ENCODE measurements around the gene EFCAB7.

Gene EFCAB7

DNA sequence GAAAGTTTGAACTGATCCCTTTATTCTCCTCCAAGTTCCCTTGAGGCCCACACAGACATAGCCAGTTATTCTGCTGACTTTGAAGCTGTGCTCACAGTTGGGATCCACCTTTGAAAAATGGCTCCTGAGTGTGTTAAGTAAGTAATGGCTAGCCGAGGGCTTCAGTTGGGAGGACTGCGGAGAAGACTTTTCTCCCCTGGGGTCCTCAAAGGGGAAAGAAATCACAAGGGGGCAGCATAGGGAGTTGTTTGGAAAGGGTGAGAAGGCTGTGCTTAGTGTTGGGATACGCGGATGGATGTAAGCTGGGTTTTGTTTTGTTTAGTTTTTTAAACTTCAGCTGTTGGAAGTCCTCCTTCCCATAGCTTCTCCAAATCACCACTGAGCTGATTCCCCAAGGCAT lies 78.1 kb downstream of the EFCAB7 start:
- DNase-seq (ENCODE audit: low read depth): no peak
- TF ChIP-seq, protein P1, sequence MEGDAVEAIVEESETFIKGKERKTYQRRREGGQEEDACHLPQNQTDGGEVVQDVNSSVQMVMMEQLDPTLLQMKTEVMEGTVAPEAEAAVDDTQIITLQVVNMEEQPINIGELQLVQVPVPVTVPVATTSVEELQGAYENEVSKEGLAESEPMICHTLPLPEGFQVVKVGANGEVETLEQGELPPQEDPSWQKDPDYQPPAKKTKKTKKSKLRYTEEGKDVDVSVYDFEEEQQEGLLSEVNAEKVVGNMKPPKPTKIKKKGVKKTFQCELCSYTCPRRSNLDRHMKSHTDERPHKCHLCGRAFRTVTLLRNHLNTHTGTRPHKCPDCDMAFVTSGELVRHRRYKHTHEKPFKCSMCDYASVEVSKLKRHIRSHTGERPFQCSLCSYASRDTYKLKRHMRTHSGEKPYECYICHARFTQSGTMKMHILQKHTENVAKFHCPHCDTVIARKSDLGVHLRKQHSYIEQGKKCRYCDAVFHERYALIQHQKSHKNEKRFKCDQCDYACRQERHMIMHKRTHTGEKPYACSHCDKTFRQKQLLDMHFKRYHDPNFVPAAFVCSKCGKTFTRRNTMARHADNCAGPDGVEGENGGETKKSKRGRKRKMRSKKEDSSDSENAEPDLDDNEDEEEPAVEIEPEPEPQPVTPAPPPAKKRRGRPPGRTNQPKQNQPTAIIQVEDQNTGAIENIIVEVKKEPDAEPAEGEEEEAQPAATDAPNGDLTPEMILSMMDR (IDR thresholded peaks at IDR 0.05; ENCODE audit: low read depth, low read length, missing control alignments): no peak
- no peak overlapping the region for H3K4me3 ChIP-seq (ENCODE audit: low read depth, low read length)

DNA sequence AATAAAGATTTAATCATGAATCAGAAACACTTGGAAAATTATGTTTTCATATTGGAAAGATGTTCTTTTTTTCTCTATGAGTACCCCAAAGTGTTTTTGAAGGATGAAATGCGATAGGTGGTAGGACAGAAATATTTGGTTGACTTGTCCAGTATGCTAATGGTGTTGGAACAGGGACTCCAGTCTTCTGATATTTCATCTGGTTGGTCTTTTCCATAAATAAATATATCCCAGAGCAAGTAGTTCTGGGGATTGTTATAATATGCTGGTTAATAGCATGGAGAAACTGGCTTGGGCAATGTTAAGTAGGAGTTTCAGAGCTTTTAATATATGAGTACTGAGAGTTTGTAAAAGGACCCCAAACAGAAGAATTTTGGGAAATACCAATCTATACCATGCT lies 78.6 kb downstream of the EFCAB7 start:
- DNase-seq (ENCODE audit: low read depth): no peak
- H3K4me3 ChIP-seq (ENCODE audit: low read depth, low read length): no peak overlapping the region
- TF ChIP-seq, protein P1 (IDR thresholded peaks at IDR 0.05; ENCODE audit: low read depth, low read length, missing control alignments): no peak

DNA sequence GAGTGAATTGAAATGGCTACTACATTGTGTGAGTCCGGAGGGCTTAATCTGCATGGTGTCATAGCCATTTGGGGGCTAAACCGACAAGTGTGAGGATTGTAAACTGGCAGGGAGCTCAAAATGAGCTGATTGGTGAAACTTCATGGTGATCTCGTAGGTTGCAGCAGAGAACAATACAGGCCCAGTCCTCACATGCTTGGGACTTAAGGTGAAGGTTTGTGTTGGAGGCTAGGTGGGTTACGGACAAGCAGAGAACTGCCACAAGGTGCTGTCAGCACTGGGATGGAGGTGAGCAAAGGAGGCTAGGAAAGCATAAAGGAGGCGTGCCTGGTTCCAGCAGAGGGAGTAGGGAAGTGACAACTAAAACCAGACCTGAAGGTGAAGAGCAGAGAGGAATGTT lies 79.3 kb downstream of the EFCAB7 start:
- TF ChIP-seq, protein P1 (IDR thresholded peaks at IDR 0.05; ENCODE audit: low read depth, low read length, missing control alignments): no peak
- DNase-seq (ENCODE audit: low read depth): no peak
- no peak overlapping the region for H3K4me3 ChIP-seq (ENCODE audit: low read depth, low read length)

DNA sequence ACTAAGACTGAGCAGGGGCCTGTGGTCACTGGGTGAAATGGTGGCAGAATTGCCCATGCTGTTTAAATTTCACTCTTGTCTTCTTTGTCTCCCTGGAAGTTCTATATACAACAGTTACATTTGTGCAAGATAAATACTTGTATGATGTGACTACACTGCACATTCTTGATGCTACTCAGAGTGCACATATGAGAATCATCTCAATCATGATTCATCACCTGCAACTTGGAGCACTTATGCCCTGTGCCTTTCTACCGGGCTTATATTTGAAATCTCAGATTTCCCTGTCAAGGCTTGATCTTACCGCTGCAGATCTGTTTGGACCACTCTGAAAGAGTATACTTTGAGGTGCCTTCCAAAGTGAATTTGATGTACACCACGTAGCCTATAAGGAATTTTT lies 80.5 kb downstream of the EFCAB7 start:
- DNase-seq (ENCODE audit: low read depth): no peak
- TF ChIP-seq, protein P1 (IDR thresholded peaks at IDR 0.05; ENCODE audit: low read depth, low read length, missing control alignments): no peak

DNA sequence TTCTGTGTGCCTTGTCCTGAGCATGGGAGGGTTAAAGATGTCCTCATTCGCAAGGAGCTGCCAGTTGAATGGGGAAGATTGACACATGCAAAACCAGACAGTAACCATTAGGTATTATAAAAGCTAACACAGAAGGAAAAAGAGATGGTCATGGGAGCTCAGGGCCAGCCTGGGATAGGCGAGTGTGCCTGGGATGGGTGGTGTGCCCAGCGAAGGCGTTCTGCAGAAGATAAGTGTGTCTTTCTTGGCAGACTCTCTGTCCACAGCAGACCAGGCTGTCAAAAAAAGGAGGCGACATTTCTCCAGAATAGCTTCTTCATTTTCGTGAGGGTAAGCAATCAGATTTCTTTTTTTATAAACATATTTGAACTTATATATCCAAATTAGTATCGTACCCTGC lies 84.0 kb downstream of the EFCAB7 start:
- DNase-seq (ENCODE audit: low read depth): no peak
- TF ChIP-seq, protein P1 (IDR thresholded peaks at IDR 0.05; ENCODE audit: low read depth, low read length, missing control alignments): no peak
- no peak overlapping the region for H3K4me3 ChIP-seq (ENCODE audit: low read depth, low read length)

More for the DNA sequence above, 80.5 kb downstream of the EFCAB7 start:
- H3K4me3 ChIP-seq (ENCODE audit: low read depth, low read length): no peak overlapping the region

DNA sequence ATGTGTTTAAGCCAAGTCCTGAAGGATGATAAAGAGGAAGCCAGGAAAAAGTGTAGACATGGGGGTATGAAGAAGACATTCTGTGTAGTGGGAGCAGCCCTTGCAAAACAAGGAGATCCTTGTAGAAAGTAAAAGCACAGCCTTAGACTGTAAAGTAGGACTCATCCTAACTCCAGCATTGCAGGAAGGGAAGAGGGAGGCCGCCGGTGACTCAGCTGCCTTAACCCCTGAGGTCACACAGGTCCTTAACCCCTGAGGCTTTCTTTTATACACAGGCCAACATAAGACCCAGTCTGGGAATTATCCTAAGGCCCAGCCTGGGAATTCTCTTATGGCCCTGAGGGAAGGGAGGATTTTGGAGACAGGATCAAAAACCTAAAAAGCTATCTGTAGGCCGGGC lies 87.9 kb downstream of the EFCAB7 start:
- DNase-seq (ENCODE audit: low read depth): no peak
- TF ChIP-seq, protein P1 (IDR thresholded peaks at IDR 0.05; ENCODE audit: low read depth, low read length, missing control alignments): no peak

DNA sequence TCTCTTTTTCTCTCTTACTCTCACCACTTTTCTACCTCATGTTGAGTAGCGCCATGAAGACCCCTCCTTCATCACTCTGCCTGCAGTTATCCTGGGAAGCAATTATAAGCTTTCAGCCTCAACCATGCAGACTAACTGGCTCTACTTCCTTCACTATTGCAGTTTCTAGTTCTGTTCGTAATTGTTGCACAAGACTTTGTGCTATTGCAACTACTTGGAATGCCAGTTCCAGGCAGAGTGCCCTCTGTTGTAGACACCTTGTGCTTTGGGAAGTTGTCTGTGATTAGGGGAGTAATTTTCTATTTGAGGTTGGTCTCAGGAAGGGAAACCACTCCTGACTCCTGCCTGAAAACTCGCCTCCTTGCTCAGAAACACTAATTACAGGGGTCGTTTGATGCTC lies 89.2 kb downstream of the EFCAB7 start:
- TF ChIP-seq, protein P1 (IDR thresholded peaks at IDR 0.05; ENCODE audit: low read depth, low read length, missing control alignments): no peak
- H3K4me3 ChIP-seq (ENCODE audit: low read depth, low read length): no peak overlapping the region
- DNase-seq (ENCODE audit: low read depth): no peak

More for the DNA sequence above, 87.9 kb downstream of the EFCAB7 start:
- H3K4me3 ChIP-seq (ENCODE audit: low read depth, low read length): no peak overlapping the region
